Measurements from ENCODE around the gene SLC41A2. TPM values are rescaled to one million over a fixed set of nuclear protein-coding genes. Genes with fewer than 3 reads are reported as not detected.

SLC41A2 gene
- total and polyA plus RNA-seq, 2 of the 13 experiments (the other 11 are each of a cell fraction or from before 2014, with no cell fraction given): 2.3 to 12.8 TPM

DNA sequence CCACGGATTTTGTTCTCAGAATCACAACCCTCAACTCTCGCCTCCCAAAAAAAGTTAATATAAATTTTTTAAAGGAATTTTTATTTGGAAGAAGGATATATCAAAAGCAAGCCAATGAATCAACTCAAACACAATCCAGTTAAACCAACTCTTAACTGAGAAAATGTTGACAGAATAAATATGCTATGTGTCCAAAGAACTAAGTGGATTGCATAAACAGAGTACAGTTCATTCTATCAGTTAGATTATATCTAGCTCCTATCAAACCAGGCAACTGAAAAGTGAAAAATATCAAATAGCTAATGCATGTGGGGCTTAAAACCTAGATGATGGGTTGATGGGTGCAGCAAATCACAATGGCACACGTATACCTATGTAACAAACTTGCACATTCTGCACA, 16.6 kb downstream of the SLC41A2 start (continued):
- TF ChIP-seq SOX13 (IDR thresholded peaks at IDR 0.05) (no peak), SOX13 (CRISPR knock-in tag; conservative IDR thresholded peaks at IDR 0.05 in 1 of 2, IDR thresholded peaks at IDR 0.05 in 1 of 2) (no peak), REXO4 (CRISPR knock-in tag; IDR thresholded peaks at IDR 0.05; ENCODE audit: borderline replicate concordance) (no peak), DR1 (CRISPR knock-in tag; IDR thresholded peaks at IDR 0.05) (no peak), PAX8 (CRISPR knock-in tag; IDR thresholded peaks at IDR 0.05; ENCODE audit: borderline replicate concordance) (no peak), FOSL2 (CRISPR knock-in tag; IDR thresholded peaks at IDR 0.05) (no peak)
- TF ChIP-seq, protein P1, sequence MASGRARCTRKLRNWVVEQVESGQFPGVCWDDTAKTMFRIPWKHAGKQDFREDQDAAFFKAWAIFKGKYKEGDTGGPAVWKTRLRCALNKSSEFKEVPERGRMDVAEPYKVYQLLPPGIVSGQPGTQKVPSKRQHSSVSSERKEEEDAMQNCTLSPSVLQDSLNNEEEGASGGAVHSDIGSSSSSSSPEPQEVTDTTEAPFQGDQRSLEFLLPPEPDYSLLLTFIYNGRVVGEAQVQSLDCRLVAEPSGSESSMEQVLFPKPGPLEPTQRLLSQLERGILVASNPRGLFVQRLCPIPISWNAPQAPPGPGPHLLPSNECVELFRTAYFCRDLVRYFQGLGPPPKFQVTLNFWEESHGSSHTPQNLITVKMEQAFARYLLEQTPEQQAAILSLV (CRISPR knock-in tag; IDR thresholded peaks at IDR 0.05; ENCODE audit: borderline replicate concordance): no peak
- TF ChIP-seq, protein P2, sequence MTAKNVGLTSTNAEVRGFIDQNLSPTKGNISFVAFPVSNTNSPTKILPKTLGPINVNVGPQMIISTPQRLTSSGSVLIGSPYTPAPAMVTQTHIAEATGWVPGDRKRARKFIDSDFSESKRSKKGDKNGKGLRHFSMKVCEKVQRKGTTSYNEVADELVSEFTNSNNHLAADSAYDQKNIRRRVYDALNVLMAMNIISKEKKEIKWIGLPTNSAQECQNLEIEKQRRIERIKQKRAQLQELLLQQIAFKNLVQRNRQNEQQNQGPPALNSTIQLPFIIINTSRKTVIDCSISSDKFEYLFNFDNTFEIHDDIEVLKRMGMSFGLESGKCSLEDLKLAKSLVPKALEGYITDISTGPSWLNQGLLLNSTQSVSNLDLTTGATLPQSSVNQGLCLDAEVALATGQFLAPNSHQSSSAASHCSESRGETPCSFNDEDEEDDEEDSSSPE (CRISPR knock-in tag; IDR thresholded peaks at IDR 0.05): no peak

- DNase-seq (ENCODE audit: low spot score): no peak
- ATAC-seq: peak; percentile 68
- Histone ChIP-seq H3K79me2 (ENCODE audit: insufficient read depth, low read length) (no peaks in the 10 kb centered on the region), H2AFZ (ENCODE audit: low read length) (no peak overlapping the region), H3K9me3 (ENCODE audit: low read length) (no peaks in the 10 kb centered on the region), H3K4me2 (ENCODE audit: low read depth, low read length) (no peak overlapping the region), H3K4me1 (ENCODE audit: insufficient read depth, low read length) (peaks cover 12% of the 10 kb centered on the region), H3K4me3 (replicated peaks in 1 of 3; ENCODE audit: insufficient read depth in 1 of 3, low read depth in 2 of 3, low read length in 3 of 3) (no peak overlapping the region), H3K27ac (ENCODE audit: extremely low read length, insufficient read depth, low read length) (no peak overlapping the region), H3K27me3 (ENCODE audit: control insufficient read depth in 1 of 2, insufficient read depth in 2 of 2, low read length in 2 of 2) (no peaks in the 10 kb centered on the region), H3K9ac (ENCODE audit: insufficient read depth, low read depth, low read length) (no peak overlapping the region), H4K20me1 (ENCODE audit: insufficient read depth, low read length) (no peaks in the 10 kb centered on the region), H3K36me3 (replicated peaks in 1 of 2; ENCODE audit: control insufficient read depth in 1 of 2, insufficient read depth in 2 of 2, low read length in 2 of 2) (no peaks in the 10 kb centered on the region)
- BruUV-seq (replicated peaks): no TSS peak
- FAIRE-seq: peak; percentile 66
- intact Hi-C loops (cut with micrococcal nuclease; ENCODE audit: unreplicated experiment): no loop called here
- ChIA-PET CTCF (ENCODE audit: low intra/inter-chr PET ratio, low total read pairs) (no interaction called here), POLR2A (no interaction called here)
- 45% methylated on average over 2 of the region's 2 CpGs for WGBS (ENCODE audit: low lambda C conversion rate)
- in situ Hi-C loops (cut with HindIII; ENCODE audit: extremely low pct_ligation_motif_present, low pct_unique_long_range_greater_than_20kb): no loop called here
- TF ChIP-seq, protein P3, sequence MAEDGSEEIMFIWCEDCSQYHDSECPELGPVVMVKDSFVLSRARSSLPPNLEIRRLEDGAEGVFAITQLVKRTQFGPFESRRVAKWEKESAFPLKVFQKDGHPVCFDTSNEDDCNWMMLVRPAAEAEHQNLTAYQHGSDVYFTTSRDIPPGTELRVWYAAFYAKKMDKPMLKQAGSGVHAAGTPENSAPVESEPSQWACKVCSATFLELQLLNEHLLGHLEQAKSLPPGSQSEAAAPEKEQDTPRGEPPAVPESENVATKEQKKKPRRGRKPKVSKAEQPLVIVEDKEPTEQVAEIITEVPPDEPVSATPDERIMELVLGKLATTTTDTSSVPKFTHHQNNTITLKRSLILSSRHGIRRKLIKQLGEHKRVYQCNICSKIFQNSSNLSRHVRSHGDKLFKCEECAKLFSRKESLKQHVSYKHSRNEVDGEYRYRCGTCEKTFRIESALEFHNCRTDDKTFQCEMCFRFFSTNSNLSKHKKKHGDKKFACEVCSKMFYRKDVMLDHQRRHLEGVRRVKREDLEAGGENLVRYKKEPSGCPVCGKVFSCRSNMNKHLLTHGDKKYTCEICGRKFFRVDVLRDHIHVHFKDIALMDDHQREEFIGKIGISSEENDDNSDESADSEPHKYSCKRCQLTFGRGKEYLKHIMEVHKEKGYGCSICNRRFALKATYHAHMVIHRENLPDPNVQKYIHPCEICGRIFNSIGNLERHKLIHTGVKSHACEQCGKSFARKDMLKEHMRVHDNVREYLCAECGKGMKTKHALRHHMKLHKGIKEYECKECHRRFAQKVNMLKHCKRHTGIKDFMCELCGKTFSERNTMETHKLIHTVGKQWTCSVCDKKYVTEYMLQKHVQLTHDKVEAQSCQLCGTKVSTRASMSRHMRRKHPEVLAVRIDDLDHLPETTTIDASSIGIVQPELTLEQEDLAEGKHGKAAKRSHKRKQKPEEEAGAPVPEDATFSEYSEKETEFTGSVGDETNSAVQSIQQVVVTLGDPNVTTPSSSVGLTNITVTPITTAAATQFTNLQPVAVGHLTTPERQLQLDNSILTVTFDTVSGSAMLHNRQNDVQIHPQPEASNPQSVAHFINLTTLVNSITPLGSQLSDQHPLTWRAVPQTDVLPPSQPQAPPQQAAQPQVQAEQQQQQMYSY (CRISPR knock-in tag; IDR thresholded peaks at IDR 0.05): no peak
- no peak for TF ChIP-seq ZNF180 (CRISPR knock-in tag; IDR thresholded peaks at IDR 0.05; ENCODE audit: borderline replicate concordance, low read depth)
- no peak for TF ChIP-seq FOXO1 (CRISPR knock-in tag; IDR thresholded peaks at IDR 0.05)
- TF ChIP-seq ZBTB2 (CRISPR knock-in tag; IDR thresholded peaks at IDR 0.05; ENCODE audit: low read depth): no peak
- TF ChIP-seq CEBPG (CRISPR knock-in tag; IDR thresholded peaks at IDR 0.05): peak; percentile 72
- TF ChIP-seq RBFOX2 (IDR thresholded peaks at IDR 0.05; ENCODE audit: low read depth, low read length): no peak
- TF ChIP-seq MAX (IDR thresholded peaks at IDR 0.05): no peak
- TF ChIP-seq HNF4A (CRISPR knock-in tag; IDR thresholded peaks at IDR 0.05): peak; percentile 56
- TF ChIP-seq KLF15 (CRISPR knock-in tag; IDR thresholded peaks at IDR 0.05; ENCODE audit: borderline replicate concordance): no peak
- no peak for TF ChIP-seq SPEN (CRISPR knock-in tag; IDR thresholded peaks at IDR 0.05; ENCODE audit: low read depth)
Observed at GRCh38 chr12:104939089-104939488, 19.0 kb downstream of the SLC41A2 start.

Measured in HepG2 (cell line).